Left lung (tissue), 10 donors: ENCODE results near the gene BOK. TPM values are rescaled to one million over a fixed set of nuclear protein-coding genes. Genes with fewer than 3 reads are reported as not detected.

Source experiments
- ATAC-seq: fragments of 200-7000 bp; cut with Tn5 transposase; one replicate; pipeline ENCODE4 v1.9.1; 2020; ENCODE audit warnings: moderate library complexity
- DNase-seq, 4 donors: peaks; one replicate each; pipeline ENCODE4 v3.0.0-alpha.2; 2013 to 2020
- H3K27ac ChIP-seq, 2 donors: fragments of 200-600 bp; sonication (generic) in 1 of 2; one replicate each; pipeline versions ENCODE4 v1.5.0 to v1.8.0; 2020 to 2021
- H3K27me3 ChIP-seq, 2 donors: fragments of 200-600 bp; sonication (generic) in 1 of 2; one replicate each; pipeline versions ENCODE4 v1.5.0 to v1.8.0; 2020 to 2021
- H3K36me3 ChIP-seq, 2 donors: fragments of 200-600 bp; sonication (generic) in 1 of 2; one replicate each; pipeline versions ENCODE4 v1.5.0 to v1.8.0; 2020 to 2021
- H3K4me1 ChIP-seq, 2 donors: fragments of 200-600 bp; one replicate each; pipeline ENCODE4 v1.8.0; 2021
- H3K4me3 ChIP-seq, 2 donors: fragments of 200-600 bp; sonication (generic) in 1 of 2; one replicate each; pipeline versions ENCODE4 v1.5.0 to v1.8.0; 2020 to 2021; ENCODE audit warnings: mild to moderate bottlenecking in 1 of 2
- H3K9me3 ChIP-seq, 2 donors: fragments of 200-600 bp; sonication (generic) in 1 of 2; one replicate each; pipeline versions ENCODE4 v1.5.0 to v1.8.0; 2020 to 2021
- intact Hi-C, 2 donors: fragments of 100-400 bp; cut with DNase I; formaldehyde crosslinking; loops; one replicate each; pipeline versions ENCODE4 v1.11.2 to v1.14.2; 2022
- polyA plus RNA-seq, 6 donors: library from polyadenylated mRNA; unstranded; fragments of 120-200 nt; gene quantifications; one replicate each; pipeline ENCODE4 v1.2.1, GENCODE V29; 2013; ENCODE audit not compliant: insufficient read length in 6 of 6
- total RNA-seq, 2 donors: library from RNA; stranded (reverse); fragmentation: NEBNext Ultra II Directional; extraction: Animal tissue kit (Norgen Biotek cat#: 25700); gene quantifications; one replicate each; pipeline ENCODE4 v1.2.1, GENCODE V29; 2021
- TF ChIP-seq, protein P1 (sequence below), 2 donors: fragments of 200-600 bp; sonication (generic) in 1 of 2; IDR thresholded peaks; one replicate each; pipeline versions ENCODE4 v1.5.0 to v1.8.0; 2021; ENCODE audit warnings: antibody characterized with exemption in 2 of 2
- donor health status: DM: no; HTN: yes; CAD: no.
- donor health status: DM: no; HTN: no; CAD: no.

Gene BOK
- total and polyA plus RNA-seq, 8 donors: 17.8 to 66.5 (median 25.9) TPM

DNA sequence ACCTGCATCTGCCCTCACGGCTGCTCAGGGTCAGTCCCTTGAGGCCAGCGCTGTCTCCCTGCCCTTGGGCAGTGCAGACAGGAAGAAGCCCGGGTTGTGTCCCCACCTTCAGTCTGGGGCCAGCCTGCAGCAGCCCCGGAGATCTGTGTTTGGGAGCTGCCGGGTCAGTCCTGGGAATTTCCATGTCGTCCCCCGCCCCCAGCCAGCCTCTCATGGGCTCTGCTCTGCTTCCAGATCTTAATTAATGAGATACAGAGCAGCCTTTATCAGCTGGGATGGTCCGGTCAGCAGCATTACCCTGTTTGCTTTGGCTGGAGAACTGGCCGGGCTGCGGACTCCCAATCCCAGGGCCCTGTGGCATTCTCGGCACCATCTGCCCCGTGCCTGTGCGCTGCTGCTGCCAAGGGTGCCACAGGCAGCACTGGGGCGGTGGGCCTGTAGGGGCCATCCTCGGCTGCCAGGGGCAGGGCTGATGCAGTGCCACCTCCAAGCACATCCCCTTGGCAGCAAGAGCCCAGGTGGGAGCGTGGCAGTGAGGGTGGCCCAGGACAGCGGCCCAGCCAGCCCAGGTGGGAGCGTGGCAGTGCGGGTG, 2.4 kb downstream of the BOK start:
- Histone ChIP-seq H3K9me3 (peaks cover 0 to 4% of the 10 kb centered on the region in 2 donors), H3K4me3 (peak overlapping the region in 1 of 2 donors; percentile 66), H3K27me3 (peaks cover 0 to 47% of the 10 kb centered on the region in 2 donors), H3K4me1 (peaks cover 11 to 39% of the 10 kb centered on the region in 2 donors), H3K36me3 (peaks cover 0 to 12% of the 10 kb centered on the region in 2 donors), H3K27ac (peak overlapping the region in 1 of 2 donors; percentile 78)
- TF ChIP-seq, protein P1, sequence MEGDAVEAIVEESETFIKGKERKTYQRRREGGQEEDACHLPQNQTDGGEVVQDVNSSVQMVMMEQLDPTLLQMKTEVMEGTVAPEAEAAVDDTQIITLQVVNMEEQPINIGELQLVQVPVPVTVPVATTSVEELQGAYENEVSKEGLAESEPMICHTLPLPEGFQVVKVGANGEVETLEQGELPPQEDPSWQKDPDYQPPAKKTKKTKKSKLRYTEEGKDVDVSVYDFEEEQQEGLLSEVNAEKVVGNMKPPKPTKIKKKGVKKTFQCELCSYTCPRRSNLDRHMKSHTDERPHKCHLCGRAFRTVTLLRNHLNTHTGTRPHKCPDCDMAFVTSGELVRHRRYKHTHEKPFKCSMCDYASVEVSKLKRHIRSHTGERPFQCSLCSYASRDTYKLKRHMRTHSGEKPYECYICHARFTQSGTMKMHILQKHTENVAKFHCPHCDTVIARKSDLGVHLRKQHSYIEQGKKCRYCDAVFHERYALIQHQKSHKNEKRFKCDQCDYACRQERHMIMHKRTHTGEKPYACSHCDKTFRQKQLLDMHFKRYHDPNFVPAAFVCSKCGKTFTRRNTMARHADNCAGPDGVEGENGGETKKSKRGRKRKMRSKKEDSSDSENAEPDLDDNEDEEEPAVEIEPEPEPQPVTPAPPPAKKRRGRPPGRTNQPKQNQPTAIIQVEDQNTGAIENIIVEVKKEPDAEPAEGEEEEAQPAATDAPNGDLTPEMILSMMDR (IDR thresholded peaks at IDR 0.05): no peak
- ATAC-seq (peak; percentile 10), DNase-seq (peak in 2 of 4 donors; percentile 32 to 67)
- intact Hi-C loops: no loop called here

DNA sequence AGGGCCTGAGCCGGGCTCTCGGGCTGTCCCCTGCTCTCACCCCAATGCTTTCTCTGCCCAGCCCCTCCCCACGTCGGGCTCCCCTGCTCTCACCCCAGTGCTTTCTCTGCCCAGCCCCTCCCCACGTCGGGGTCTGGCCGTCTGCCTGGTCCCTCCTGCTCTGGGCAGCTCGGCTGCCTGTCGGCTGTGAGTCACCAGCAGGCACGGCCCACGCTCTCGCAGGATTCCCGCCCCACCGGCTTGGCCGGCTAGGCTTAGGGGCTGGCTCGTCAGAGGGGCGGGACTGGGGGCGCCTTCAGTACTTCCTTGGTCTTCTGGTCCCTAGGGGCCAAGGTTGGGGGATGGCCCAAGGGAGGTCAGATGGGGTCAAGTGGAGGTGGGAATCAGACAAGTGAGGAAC, 3.3 kb downstream of the BOK start:
- peak in 3 of 4 donors; percentile 72 to 87 (median 87) for DNase-seq
- peaks cover 11 to 38% of the 10 kb centered on the region in 2 donors for H3K4me1 ChIP-seq

DNA sequence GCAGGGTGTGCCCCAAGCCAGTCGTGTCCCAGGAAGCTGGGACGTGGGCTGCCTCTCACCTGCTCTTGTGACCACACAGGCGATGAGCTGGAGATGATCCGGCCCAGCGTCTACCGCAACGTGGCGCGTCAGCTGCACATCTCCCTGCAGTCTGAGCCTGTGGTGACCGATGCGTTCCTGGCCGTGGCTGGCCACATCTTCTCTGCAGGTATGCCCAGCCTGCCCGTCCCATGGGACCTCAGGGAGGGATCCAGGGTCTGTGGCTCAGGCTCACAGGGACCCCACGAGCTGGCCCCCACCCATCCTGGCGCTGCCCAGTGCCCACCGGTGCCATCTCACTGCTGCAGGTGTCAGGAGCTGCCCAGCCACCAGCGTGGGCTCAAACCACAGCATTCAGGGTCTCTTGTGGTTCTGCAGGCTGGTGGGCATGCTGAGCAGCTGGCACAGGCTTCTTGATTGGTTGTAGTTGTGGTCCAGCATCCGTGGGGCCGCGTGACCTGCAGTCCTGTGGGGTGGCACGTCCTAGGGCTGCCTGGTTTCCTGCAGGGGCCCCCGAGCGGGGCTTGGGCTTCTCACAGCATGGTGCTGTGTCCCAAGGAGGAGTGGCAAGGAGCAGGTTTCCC, 3.8 kb downstream of the BOK start:
- H3K36me3 ChIP-seq: peaks cover 0 to 12% of the 10 kb centered on the region in 2 donors
- intact Hi-C loops: no loop called here
- no peaks in the 10 kb centered on the region for H3K9me3 ChIP-seq
- TF ChIP-seq, protein P1 (IDR thresholded peaks at IDR 0.05): no peak
- ATAC-seq (no peak), DNase-seq (peak in 2 of 4 donors; percentile 42 to 69)
- no peak overlapping the region for H3K4me3 ChIP-seq
- peaks cover 0 to 36% of the 10 kb centered on the region in 2 donors for H3K27me3 ChIP-seq
- no peak overlapping the region for H3K27ac ChIP-seq
- peaks cover 11 to 38% of the 10 kb centered on the region in 2 donors for H3K4me1 ChIP-seq

More for the DNA sequence above, 3.3 kb downstream of the BOK start:
- peaks cover 0 to 12% of the 10 kb centered on the region in 2 donors for H3K36me3 ChIP-seq
- H3K27ac ChIP-seq: no peak overlapping the region
- H3K9me3 ChIP-seq: peaks cover 0 to under 1% of the 10 kb centered on the region in 2 donors
- intact Hi-C loops: no loop called here
- TF ChIP-seq, protein P1 (IDR thresholded peaks at IDR 0.05): no peak
- H3K4me3 ChIP-seq: no peak overlapping the region
- ATAC-seq: peak; percentile 72
- H3K27me3 ChIP-seq: peaks cover 0 to 40% of the 10 kb centered on the region in 2 donors

DNA sequence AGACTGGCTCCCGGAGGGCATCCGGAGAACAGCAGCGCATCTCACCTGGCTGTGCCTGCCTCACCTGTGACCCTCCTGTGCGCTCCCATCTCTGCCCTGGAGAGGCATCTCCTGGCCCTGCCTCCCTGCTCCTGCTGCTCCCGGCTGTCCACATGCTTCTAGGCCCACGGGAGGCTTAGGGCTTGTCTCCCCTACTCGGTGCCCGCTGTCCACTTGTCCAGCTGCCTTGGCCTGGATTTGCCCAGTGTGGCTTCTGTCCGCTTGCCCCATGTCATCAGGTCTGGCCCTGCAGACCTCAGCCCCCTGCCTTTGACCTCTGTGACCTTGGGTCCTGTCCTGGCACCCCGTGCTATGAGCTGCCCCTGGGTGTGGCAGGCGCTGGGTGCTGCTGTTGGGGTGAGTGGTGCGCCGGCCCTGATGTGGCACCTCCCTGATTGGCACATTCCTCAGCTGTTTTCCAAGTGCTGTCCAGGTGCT, 4.5 kb downstream of the BOK start:
- intact Hi-C loops: no loop called here
- no peak overlapping the region for H3K27ac ChIP-seq
- peaks cover 0 to 29% of the 10 kb centered on the region in 2 donors for H3K27me3 ChIP-seq
- TF ChIP-seq, protein P1 (IDR thresholded peaks at IDR 0.05): no peak
- H3K9me3 ChIP-seq: no peaks in the 10 kb centered on the region
- DNase-seq (peak in 2 of 4 donors; percentile 31 to 66), ATAC-seq (no peak)
- peaks cover 0 to 12% of the 10 kb centered on the region in 2 donors for H3K36me3 ChIP-seq
- H3K4me3 ChIP-seq: no peak overlapping the region
- peaks cover 11 to 37% of the 10 kb centered on the region in 2 donors for H3K4me1 ChIP-seq

DNA sequence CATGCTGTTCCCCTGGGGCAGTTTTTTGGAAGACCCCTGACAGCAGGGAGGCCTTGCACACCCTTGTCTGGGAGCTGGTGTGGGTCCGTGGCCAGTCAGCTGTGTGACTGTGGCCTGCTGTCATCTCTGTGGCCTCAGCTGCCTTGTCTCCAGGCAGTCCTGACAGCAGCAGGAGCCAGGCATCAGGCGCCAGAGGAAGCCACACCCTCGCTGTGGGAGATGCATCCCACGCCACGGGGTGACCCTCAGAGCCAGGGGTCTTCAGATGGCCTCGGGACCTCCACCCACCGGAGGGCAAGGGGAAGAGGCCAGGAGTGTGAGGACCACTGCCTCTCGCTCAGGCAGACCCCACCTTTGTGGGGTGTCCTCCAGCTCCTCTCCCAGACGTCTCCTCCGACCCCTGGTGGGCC, 5.0 kb downstream of the BOK start:
- ATAC-seq (no peak), DNase-seq (no peak)
- no peak overlapping the region for H3K4me3 ChIP-seq
- H3K36me3 ChIP-seq: peaks cover 0 to 12% of the 10 kb centered on the region in 2 donors
- TF ChIP-seq, protein P1 (IDR thresholded peaks at IDR 0.05): no peak
- intact Hi-C loops: no loop called here
- peaks cover 0 to 24% of the 10 kb centered on the region in 2 donors for H3K27me3 ChIP-seq
- H3K4me1 ChIP-seq: peaks cover 11 to 32% of the 10 kb centered on the region in 2 donors
- H3K27ac ChIP-seq: no peak overlapping the region
- H3K9me3 ChIP-seq: no peaks in the 10 kb centered on the region
